B cell (primary cell): Measurements from ENCODE around the gene TTF1.

ENCODE experiments used
- CTCF ChIP-seq: fragments of 200-600 bp; IDR thresholded peaks from one replicate; pipeline ENCODE4 v1.8.0; 2022; ENCODE audit warnings: antibody characterized with exemption, mild to moderate bottlenecking
- EZH2 ChIP-seq: IDR thresholded peaks from 2 replicates; pipeline ENCODE4 v1.6.1; 2012; ENCODE audit warnings: borderline replicate concordance, low read depth, mild to moderate bottlenecking, moderate library complexity, low read length; ENCODE audit not compliant: insufficient read depth, poor library complexity, severe bottlenecking

- TF ChIP-seq CTCF, result no peak
- TF ChIP-seq EZH2, result no peak
Observed at GRCh38 chr9:132430998-132431397, 24.4 kb upstream of the TTF1 start.
